Ascending aorta (tissue), 2 donors: ENCODE results near the gene POLR3B. TPM values are rescaled to one million over a fixed set of nuclear protein-coding genes. Genes with fewer than 3 reads are reported as not detected.

Experiments used
- DNase-seq, 2 donors: peaks; one replicate each; pipeline ENCODE4 v3.0.0-alpha.2; 2019; ENCODE audit warnings: low spot score in 2 of 2
- H3K27ac ChIP-seq, 2 donors: fragments of 200-600 bp; sonication (generic); one replicate each; pipeline ENCODE4 v1.5.1; 2016 to 2017; ENCODE audit warnings: mild to moderate bottlenecking in 1 of 2
- H3K27me3 ChIP-seq: fragments of 200-600 bp; sonication (generic); one replicate; pipeline ENCODE4 v1.5.1; 2017
- H3K36me3 ChIP-seq, 2 donors: fragments of 200-600 bp; sonication (generic); one replicate each; pipeline ENCODE4 v1.5.1; 2016
- H3K4me1 ChIP-seq, 2 donors: fragments of 200-600 bp; sonication (generic); one replicate each; pipeline ENCODE4 v1.5.1; 2016 to 2017; ENCODE audit warnings: mild to moderate bottlenecking in 1 of 2
- H3K4me3 ChIP-seq, 2 donors: fragments of 200-600 bp; sonication (generic); one replicate each; pipeline ENCODE4 v1.5.1; 2016 to 2017; ENCODE audit warnings: mild to moderate bottlenecking in 1 of 2
- H3K9me3 ChIP-seq, 2 donors: fragments of 200-600 bp; sonication (generic); one replicate each; pipeline ENCODE4 v1.5.1; 2016
- CTCF ChIP-seq, 3 experiments: fragments of 200-600 bp in 2 of 3; fragments of 450-650 bp in 1 of 3; sonication (generic) in 2 of 3; IDR thresholded peaks; one replicate each; pipeline ENCODE4 v1.5.1; 2016 to 2019; ENCODE audit warnings: antibody characterized with exemption in 3 of 3, mild to moderate bottlenecking in 1 of 3, moderate library complexity in 1 of 3
- intact Hi-C: fragments of 100-400 bp; cut with DNase I; formaldehyde crosslinking; loops from one replicate; pipeline ENCODE4 v1.15.1; 2023
- total RNA-seq: library from RNA; depleted of rRNA; stranded (reverse); fragments of >200 nt; gene quantifications from one replicate; pipeline ENCODE4 v1.1.0, GENCODE V29; 2016

The POLR3B gene
- total RNA-seq, 1 donor from 2014 or later = 0.21 TPM

DNA sequence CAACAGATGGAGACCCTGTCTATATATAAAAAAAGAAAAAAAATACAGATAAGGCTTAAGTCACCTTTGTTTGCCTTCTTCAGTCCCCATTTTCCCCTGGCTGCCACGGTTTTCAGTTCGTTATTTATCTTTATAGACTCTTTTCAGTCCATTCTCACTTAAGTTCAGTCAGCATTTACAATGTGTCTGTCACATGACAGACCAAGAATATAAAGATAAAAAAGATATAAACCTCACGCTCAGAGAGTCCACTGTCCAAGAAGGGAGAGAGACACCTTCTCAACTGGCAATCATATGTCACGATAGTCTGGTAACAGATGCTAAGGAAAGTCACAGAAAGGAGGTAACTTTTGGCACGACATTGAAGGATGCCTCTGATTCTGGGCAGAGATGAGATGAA lies 13.4 kb upstream of the POLR3B start:
- H3K36me3 ChIP-seq = peaks cover 5 to 18% of the 10 kb centered on the region in 2 donors
- no peak for DNase-seq
- H3K27ac ChIP-seq = peak overlapping the region in 1 of 2 donors; percentile 13
- H3K9me3 ChIP-seq = no peaks in the 10 kb centered on the region
- H3K4me1 ChIP-seq = peaks cover 0 to 6% of the 10 kb centered on the region in 2 donors
- intact Hi-C loops = no loop called here
- no peak for TF ChIP-seq CTCF (IDR thresholded peaks at IDR 0.05)
- no peaks in the 10 kb centered on the region for H3K27me3 ChIP-seq
- no peak overlapping the region for H3K4me3 ChIP-seq

GRCh38 chr12:106345746-106346145 lies 11.8 kb upstream of the POLR3B start:
- no peaks in the 10 kb centered on the region for H3K27me3 ChIP-seq
- no peaks in the 10 kb centered on the region for H3K9me3 ChIP-seq
- intact Hi-C loops = no loop called here
- H3K4me3 ChIP-seq = no peak overlapping the region
- H3K36me3 ChIP-seq = peaks cover 5 to 8% of the 10 kb centered on the region in 2 donors
- peaks cover 0 to 6% of the 10 kb centered on the region in 2 donors for H3K4me1 ChIP-seq
- DNase-seq = no peak
- no peak for TF ChIP-seq CTCF (IDR thresholded peaks at IDR 0.05)
- no peak overlapping the region for H3K27ac ChIP-seq

DNA sequence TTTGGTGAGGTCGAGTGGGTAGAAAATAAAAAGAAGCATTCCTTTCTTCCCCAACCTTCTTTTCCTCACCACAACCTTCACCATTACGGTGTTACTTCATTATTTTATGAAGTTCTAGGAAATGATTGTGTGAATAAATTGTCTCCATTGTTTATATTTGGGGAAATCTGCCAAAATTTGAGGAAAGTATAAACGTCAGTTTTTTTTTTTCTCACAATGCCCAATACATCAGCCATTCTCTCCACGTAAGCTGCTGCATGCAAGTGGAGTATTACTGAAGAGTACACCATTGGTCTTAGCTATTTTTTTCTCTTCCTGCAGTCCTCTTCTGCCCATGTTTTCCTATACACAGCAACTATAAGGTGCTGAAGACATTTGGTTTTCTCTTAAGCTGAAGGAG lies 9.1 kb upstream of the POLR3B start:
- DNase-seq = no peak
- Histone ChIP-seq H3K4me3 (no peak overlapping the region), H3K9me3 (no peaks in the 10 kb centered on the region), H3K27me3 (no peaks in the 10 kb centered on the region), H3K27ac (no peak overlapping the region), H3K36me3 (peaks cover 5 to 8% of the 10 kb centered on the region in 2 donors), H3K4me1 (peaks cover 0 to 2% of the 10 kb centered on the region in 2 donors)
- no peak for TF ChIP-seq CTCF (IDR thresholded peaks at IDR 0.05)
- intact Hi-C loops = no loop called here

GRCh38 chr12:106353175-106353574 lies 4.4 kb upstream of the POLR3B start:
- Histone ChIP-seq H3K9me3 (no peaks in the 10 kb centered on the region), H3K27ac (no peak overlapping the region), H3K36me3 (no peaks in the 10 kb centered on the region), H3K4me1 (peaks cover 4% of the 10 kb centered on the region in 2 donors), H3K27me3 (no peaks in the 10 kb centered on the region), H3K4me3 (no peak overlapping the region)
- TF ChIP-seq CTCF (IDR thresholded peaks at IDR 0.05) = no peak
- no peak for DNase-seq
- intact Hi-C loops = no loop called here

DNA sequence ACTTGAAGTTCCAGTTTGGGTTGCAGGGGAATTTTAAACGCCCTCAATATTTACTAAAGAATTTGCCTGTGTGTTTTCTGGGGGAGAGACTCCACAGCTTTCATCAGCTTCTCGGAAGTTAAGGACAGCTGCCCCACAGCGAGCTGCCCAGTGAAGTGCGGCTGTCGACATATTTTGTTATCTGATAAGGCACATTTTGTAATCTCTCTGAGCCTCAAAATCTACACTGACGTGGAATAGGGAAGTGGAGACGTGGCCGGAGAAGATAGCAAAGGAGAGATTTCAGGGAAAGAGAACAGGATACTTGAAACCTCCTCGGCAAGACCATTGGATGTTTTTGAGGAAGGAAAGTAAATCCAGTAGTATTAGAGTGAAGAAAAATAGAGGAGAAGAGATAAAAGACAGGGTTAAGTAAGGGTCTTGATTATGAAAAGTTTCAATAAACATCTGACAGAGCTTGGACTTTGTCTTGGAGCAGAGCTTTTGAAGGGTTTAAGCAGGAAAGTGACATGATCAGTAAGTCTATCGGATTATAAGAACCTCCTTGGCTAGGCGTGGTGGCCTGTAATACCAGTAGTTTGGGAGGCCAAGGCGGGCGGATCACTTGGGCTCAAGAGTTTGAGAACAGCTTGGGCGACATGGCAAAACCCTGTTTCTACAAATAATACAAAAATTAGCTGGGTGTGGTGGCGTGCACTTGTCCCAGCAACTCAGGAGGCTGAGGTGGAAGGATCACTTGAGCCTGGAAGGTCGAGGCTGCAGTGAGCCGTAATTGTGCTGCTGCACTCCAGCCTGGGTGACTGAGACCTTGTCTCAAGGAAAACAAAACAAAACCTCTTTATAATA lies 1.1 kb downstream of the POLR3B start:
- peak in 1 of 2 donors; percentile 71 for DNase-seq
- Histone ChIP-seq H3K36me3 (no peaks in the 10 kb centered on the region), H3K4me3 (peak overlapping the region; percentile 70 to 83), H3K4me1 (peaks cover 11 to 12% of the 10 kb centered on the region in 2 donors), H3K27me3 (no peaks in the 10 kb centered on the region), H3K9me3 (no peaks in the 10 kb centered on the region), H3K27ac (peak overlapping the region; percentile 84 to 90)
- TF ChIP-seq CTCF (IDR thresholded peaks at IDR 0.05) = no peak
- intact Hi-C loops = loop anchor here (1.0 to 5.0 kb wide), 4 partner anchors 111 to 734 kb away; partner anchors contain the start of genes CKAP4, CRY1, RIC8B and TMEM263
